ENCODE results near the gene TSHZ2.

TSHZ2 gene

DNA sequence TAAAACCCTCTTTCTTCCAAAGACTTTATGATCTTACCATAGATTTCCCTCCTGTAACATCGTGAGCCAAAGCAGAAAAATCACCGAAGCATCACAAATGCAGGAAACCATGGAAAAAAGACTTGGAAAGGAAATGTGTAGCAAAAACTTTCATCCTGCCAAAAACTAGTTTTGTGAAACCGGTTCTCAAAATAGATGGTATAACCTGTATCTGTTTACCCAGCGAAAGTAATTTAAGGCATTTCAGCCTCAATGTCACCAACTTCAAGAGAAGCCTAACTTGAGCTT, 407.6 kb downstream of the TSHZ2 start:
- TF ChIP-seq, protein P1, sequence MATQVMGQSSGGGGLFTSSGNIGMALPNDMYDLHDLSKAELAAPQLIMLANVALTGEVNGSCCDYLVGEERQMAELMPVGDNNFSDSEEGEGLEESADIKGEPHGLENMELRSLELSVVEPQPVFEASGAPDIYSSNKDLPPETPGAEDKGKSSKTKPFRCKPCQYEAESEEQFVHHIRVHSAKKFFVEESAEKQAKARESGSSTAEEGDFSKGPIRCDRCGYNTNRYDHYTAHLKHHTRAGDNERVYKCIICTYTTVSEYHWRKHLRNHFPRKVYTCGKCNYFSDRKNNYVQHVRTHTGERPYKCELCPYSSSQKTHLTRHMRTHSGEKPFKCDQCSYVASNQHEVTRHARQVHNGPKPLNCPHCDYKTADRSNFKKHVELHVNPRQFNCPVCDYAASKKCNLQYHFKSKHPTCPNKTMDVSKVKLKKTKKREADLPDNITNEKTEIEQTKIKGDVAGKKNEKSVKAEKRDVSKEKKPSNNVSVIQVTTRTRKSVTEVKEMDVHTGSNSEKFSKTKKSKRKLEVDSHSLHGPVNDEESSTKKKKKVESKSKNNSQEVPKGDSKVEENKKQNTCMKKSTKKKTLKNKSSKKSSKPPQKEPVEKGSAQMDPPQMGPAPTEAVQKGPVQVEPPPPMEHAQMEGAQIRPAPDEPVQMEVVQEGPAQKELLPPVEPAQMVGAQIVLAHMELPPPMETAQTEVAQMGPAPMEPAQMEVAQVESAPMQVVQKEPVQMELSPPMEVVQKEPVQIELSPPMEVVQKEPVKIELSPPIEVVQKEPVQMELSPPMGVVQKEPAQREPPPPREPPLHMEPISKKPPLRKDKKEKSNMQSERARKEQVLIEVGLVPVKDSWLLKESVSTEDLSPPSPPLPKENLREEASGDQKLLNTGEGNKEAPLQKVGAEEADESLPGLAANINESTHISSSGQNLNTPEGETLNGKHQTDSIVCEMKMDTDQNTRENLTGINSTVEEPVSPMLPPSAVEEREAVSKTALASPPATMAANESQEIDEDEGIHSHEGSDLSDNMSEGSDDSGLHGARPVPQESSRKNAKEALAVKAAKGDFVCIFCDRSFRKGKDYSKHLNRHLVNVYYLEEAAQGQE (IDR thresholded peaks at IDR 0.05; ENCODE audit: insufficient read depth in 1 of 2, low read depth in 2 of 2, low read length in 2 of 2): no peak
- TF ChIP-seq POLR2AphosphoS5 (IDR thresholded peaks at IDR 0.05; ENCODE audit: low read depth, low read length): no peak
- TF ChIP-seq TAF1 (IDR thresholded peaks at IDR 0.05; ENCODE audit: borderline replicate concordance, insufficient read depth, low read length): no peak
- TF ChIP-seq FOXP2 (optimal IDR thresholded peaks at IDR 0.05; ENCODE audit: borderline replicate concordance, extremely low read depth, extremely low read length, insufficient read depth): no peak
- TF ChIP-seq SIN3A (IDR thresholded peaks at IDR 0.05; ENCODE audit: borderline replicate concordance, insufficient read depth, low read length): no peak

- TF ChIP-seq SIN3A (IDR thresholded peaks at IDR 0.05; ENCODE audit: borderline replicate concordance, insufficient read depth, low read length): no peak
- TF ChIP-seq POLR2AphosphoS5 (IDR thresholded peaks at IDR 0.05; ENCODE audit: low read depth, low read length): no peak
- no peak for TF ChIP-seq FOXP2 (optimal IDR thresholded peaks at IDR 0.05; ENCODE audit: borderline replicate concordance, extremely low read depth, extremely low read length, insufficient read depth)
- TF ChIP-seq, protein P1 (IDR thresholded peaks at IDR 0.05; ENCODE audit: insufficient read depth in 1 of 2, low read depth in 2 of 2, low read length in 2 of 2): no peak
- TF ChIP-seq TAF1 (IDR thresholded peaks at IDR 0.05; ENCODE audit: borderline replicate concordance, insufficient read depth, low read length): no peak
These were observed 409.6 kb downstream of the TSHZ2 start for GRCh38 chr20:53381568-53382262.

- TF ChIP-seq, protein P1 (IDR thresholded peaks at IDR 0.05; ENCODE audit: insufficient read depth in 1 of 2, low read depth in 2 of 2, low read length in 2 of 2): no peak
- no peak for TF ChIP-seq TAF1 (IDR thresholded peaks at IDR 0.05; ENCODE audit: borderline replicate concordance, insufficient read depth, low read length)
- TF ChIP-seq POLR2AphosphoS5 (IDR thresholded peaks at IDR 0.05; ENCODE audit: low read depth, low read length): no peak
- TF ChIP-seq SIN3A (IDR thresholded peaks at IDR 0.05; ENCODE audit: borderline replicate concordance, insufficient read depth, low read length): no peak
- TF ChIP-seq FOXP2 (optimal IDR thresholded peaks at IDR 0.05; ENCODE audit: borderline replicate concordance, extremely low read depth, extremely low read length, insufficient read depth): no peak
These were observed 410.2 kb downstream of the TSHZ2 start for GRCh38 chr20:53382263-53382844.

DNA sequence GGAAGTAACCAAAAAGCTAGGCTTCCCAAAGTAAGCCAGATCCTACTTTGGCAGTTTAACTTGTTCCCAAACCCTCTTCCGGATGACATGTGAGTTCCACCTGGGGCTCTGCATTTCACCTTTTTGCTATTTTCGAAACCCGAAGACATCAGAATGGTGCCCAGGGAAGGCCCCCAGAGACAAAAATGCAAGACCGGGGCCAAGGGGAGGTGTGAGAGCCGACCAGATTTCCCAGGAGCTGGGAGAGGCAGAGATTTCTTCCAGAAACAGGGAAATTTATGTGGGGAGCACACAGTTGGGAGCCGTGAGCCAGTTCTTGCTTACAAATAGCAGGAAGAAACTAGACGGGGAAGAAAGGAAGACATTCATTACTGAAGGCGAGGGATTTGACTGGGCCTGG, 411.8 kb downstream of the TSHZ2 start:
- TF ChIP-seq SIN3A (IDR thresholded peaks at IDR 0.05; ENCODE audit: borderline replicate concordance, insufficient read depth, low read length): no peak

- TF ChIP-seq SIN3A (IDR thresholded peaks at IDR 0.05; ENCODE audit: borderline replicate concordance, insufficient read depth, low read length) (no peak), TAF1 (IDR thresholded peaks at IDR 0.05; ENCODE audit: borderline replicate concordance, insufficient read depth, low read length) (no peak), FOXP2 (optimal IDR thresholded peaks at IDR 0.05; ENCODE audit: borderline replicate concordance, extremely low read depth, extremely low read length, insufficient read depth) (no peak)
These were observed 412.2 kb downstream of the TSHZ2 start for GRCh38 chr20:53384392-53384791.

DNA sequence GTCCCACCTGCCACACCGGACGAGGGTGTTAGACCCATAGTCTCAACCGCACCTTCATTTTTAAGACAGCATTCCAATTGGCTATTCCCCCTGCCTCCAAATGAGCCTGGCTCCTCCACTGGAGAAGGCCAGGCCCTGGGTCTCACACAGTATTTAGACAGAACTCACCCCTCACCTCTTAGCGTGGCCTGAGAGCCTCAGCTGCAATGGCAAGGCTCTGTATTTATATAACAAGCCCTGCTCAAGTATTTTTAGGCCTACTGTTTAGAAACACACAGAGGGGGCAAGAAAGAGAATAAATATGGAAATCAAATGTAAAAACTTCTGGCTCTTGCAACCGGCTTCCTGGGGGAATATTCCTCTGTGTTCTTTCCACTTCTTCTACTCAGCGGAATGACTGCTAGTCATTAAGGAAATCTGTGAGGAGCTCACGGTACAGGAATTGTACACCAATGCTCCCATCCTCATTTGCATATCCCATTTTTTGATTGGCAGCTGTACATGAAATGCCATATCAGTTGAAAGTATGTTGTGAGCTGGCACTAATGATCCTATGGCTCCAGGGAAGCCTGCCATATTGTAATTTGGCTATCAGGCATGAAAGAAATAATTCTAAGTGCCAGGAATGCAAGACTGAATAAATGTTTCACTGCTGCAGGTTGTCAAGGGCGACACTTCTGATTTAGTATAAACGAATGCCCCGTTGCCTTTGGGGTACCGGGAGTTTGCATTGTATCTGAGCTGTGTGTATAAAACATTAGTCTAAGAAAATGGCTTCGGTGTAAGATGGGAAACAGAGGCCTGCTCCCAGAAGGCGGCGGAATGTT, 414.0 kb downstream of the TSHZ2 start:
- TF ChIP-seq SIN3A (IDR thresholded peaks at IDR 0.05; ENCODE audit: borderline replicate concordance, insufficient read depth, low read length) (no peak), POLR2AphosphoS5 (IDR thresholded peaks at IDR 0.05; ENCODE audit: low read depth, low read length) (no peak), FOXP2 (optimal IDR thresholded peaks at IDR 0.05; ENCODE audit: borderline replicate concordance, extremely low read depth, extremely low read length, insufficient read depth) (no peak), TAF1 (IDR thresholded peaks at IDR 0.05; ENCODE audit: borderline replicate concordance, insufficient read depth, low read length) (no peak)
- TF ChIP-seq, protein P1 (IDR thresholded peaks at IDR 0.05; ENCODE audit: insufficient read depth in 1 of 2, low read depth in 2 of 2, low read length in 2 of 2): no peak

Measured in PFSK-1 (cell line).